Measurements from ENCODE around the gene LYL1. TPM values are rescaled to one million over a fixed set of nuclear protein-coding genes. Genes with fewer than 3 reads are reported as not detected.

LYL1 gene
- total and polyA plus RNA-seq, 2 of the 4 experiments (the other 2 are of a cell fraction) = 0.36 to 0.39 TPM

DNA sequence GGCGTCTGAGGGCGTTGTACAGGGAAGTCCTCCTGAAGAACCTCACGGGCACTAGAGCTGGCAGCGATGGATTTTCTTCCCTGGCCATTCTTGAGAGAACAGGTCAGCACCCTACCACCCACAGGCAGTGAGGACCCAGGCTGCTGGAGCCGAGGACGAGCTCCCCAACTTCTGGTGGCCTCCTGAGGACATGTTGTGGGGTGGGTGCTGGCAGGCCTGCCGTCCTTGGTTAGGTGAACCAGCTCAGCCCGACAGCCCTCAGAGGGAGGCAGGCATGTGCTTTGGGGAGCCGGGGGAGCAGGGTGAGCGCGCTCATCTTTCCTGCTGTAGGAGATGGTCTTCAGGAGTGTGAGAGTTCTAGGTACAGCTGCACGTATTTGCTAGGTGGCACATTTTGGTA is 15.4 kb downstream of the LYL1 start:
- H3K14ac ChIP-seq (replicated peaks; ENCODE audit: low read depth, low read length) = no peak overlapping the region
- CTCF ChIA-PET = interaction anchor here (0.8 kb wide), 1 partner anchor 122 kb away, joined by 3 read pairs; no protein-coding TSS in a partner anchor

More for the DNA sequence above, 15.4 kb downstream of the LYL1 start:
- no peak overlapping the region for H2AFZ ChIP-seq (replicated peaks; ENCODE audit: low read length, poor library complexity)
- intact Hi-C loops (cut with micrococcal nuclease) (no loop called here), dilution Hi-C loops (cut with HindIII; ENCODE audit: low sequenced_read_pairs, unreplicated experiment) (no loop called here), in situ Hi-C loops (cut with MboI; ENCODE audit: low sequenced_read_pairs) (no loop called here)
- H3K79me1 ChIP-seq (ENCODE audit: low read depth in 1 of 2, low read length in 2 of 2) = peaks cover 0 to 8% of the 10 kb centered on the region in 2 experiments; a peak in 1 of 4 replicates
- ATAC-seq (ENCODE audit: low read depth) = no peak
- H4K91ac ChIP-seq (ENCODE audit: insufficient read depth, low read depth, low read length) = no peak overlapping the region
- H3K9me1 ChIP-seq (ENCODE audit: insufficient read depth, low read length) = no peaks in the 10 kb centered on the region
- no peak overlapping the region for H2BK20ac ChIP-seq (ENCODE audit: low read depth, low read length)
- BruUV-seq (replicated peaks) = no TSS peak
- no peak overlapping the region for H4K5ac ChIP-seq (ENCODE audit: low read depth, low read length)
- peaks cover 50% of the 10 kb centered on the region for H3K36me3 ChIP-seq (ENCODE audit: control insufficient read depth, insufficient read depth, low read length)
- no peak overlapping the region for H3K27ac ChIP-seq (ENCODE audit: insufficient read depth, low read length)
- no peak overlapping the region for H3K4me3 ChIP-seq (ENCODE audit: insufficient read depth, low read depth, low read length)
- no peaks in the 10 kb centered on the region for H3K27me3 ChIP-seq (ENCODE audit: control insufficient read depth, insufficient read depth, low read length)
- POLR2A ChIA-PET (ENCODE audit: unreplicated experiment) = no interaction called here
- H2AK9ac ChIP-seq (replicated peaks; ENCODE audit: low read depth, low read length, poor library complexity) = peak overlapping the region; percentile 45
- H3K9ac ChIP-seq (ENCODE audit: low read depth, low read length) = no peak overlapping the region
- H3K4me2 ChIP-seq (ENCODE audit: low read depth, low read length) = no peak overlapping the region
- no peak overlapping the region for H3K56ac ChIP-seq (ENCODE audit: extremely low read depth, insufficient read depth, low read length)
- H3K23ac ChIP-seq (ENCODE audit: low read depth, low read length) = no peak overlapping the region
- 93% methylated on average over 3 of the region's 12 CpGs; no CpG with 5 or more reads in 1 of the 2 experiments for WGBS, 2 experiments (ENCODE audit: extremely low coverage in 2 of 2, insufficient read length in 1 of 2)
- DNase-seq = no peak
- H2BK5ac ChIP-seq (ENCODE audit: low read depth, low read length, poor library complexity, severe bottlenecking) = no peak overlapping the region
- H2BK15ac ChIP-seq (ENCODE audit: low read depth, low read length) = no peak overlapping the region
- no peak overlapping the region for H2BK120ac ChIP-seq (ENCODE audit: low read depth, low read length)
- H3K4me1 ChIP-seq (ENCODE audit: control insufficient read depth, insufficient read depth, low read length) = peaks cover 12% of the 10 kb centered on the region; the same call in 1 of the 2 replicates
- TF ChIP-seq, protein P1, sequence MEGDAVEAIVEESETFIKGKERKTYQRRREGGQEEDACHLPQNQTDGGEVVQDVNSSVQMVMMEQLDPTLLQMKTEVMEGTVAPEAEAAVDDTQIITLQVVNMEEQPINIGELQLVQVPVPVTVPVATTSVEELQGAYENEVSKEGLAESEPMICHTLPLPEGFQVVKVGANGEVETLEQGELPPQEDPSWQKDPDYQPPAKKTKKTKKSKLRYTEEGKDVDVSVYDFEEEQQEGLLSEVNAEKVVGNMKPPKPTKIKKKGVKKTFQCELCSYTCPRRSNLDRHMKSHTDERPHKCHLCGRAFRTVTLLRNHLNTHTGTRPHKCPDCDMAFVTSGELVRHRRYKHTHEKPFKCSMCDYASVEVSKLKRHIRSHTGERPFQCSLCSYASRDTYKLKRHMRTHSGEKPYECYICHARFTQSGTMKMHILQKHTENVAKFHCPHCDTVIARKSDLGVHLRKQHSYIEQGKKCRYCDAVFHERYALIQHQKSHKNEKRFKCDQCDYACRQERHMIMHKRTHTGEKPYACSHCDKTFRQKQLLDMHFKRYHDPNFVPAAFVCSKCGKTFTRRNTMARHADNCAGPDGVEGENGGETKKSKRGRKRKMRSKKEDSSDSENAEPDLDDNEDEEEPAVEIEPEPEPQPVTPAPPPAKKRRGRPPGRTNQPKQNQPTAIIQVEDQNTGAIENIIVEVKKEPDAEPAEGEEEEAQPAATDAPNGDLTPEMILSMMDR (conservative IDR thresholded peaks at IDR 0.05; ENCODE audit: low read depth, low read length) = no peak
- TF ChIP-seq BHLHE40 (IDR thresholded peaks at IDR 0.05; ENCODE audit: low read depth, low read length) (no peak), CHD1 (IDR thresholded peaks at IDR 0.05; ENCODE audit: low read depth, low read length) (no peak)
- H2AK5ac ChIP-seq (ENCODE audit: low read depth, low read length) = no peak overlapping the region
- no peak overlapping the region for H3K4ac ChIP-seq (ENCODE audit: low read depth, low read length)
- H3K9me3 ChIP-seq (ENCODE audit: control insufficient read depth, insufficient read depth, low read length) = no peaks in the 10 kb centered on the region
- no peak overlapping the region for H4K8ac ChIP-seq (ENCODE audit: low read depth in 2 of 2, low read length in 2 of 2)
- 0 out of 2 replicates have a peak, but pooled peaks cover 3% of the 10 kb centered on the region for H4K20me1 ChIP-seq (ENCODE audit: insufficient read depth, low read length)
- no peak overlapping the region for H3K18ac ChIP-seq (ENCODE audit: low read depth, low read length)
